ENCODE results near the gene RGL3.

The RGL3 gene

DNA sequence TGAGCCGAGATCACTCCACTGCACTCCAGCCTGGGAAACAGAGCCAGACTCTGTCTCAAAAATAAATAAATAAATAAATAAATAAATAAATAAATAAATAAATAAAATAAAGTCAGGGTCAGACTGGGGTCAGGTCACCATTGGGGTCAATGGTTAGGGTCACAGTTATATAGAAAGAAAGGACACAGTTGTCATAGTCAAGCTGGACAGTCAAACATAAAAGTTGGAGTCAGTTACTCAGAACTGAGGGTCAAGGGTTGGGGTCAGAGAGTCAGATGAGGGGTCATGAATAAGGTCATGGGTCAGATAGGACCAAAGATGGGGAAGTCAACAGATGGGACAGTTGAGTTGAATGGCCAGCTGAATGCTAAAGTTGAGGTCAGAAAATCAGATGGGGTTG is 18.3 kb downstream of the RGL3 start:
- DNase-seq: no peak
- Histone ChIP-seq H3K9me3 (no peaks in the 10 kb centered on the region), H3K4me3 (ENCODE audit: low read depth, low read length) (no peak overlapping the region), H3K36me3 (no peaks in the 10 kb centered on the region), H3K4me1 (peaks cover 3% of the 10 kb centered on the region; the same call in 1 of the 2 replicates), H3K27me3 (no peaks in the 10 kb centered on the region)
- TF ChIP-seq, protein P1, sequence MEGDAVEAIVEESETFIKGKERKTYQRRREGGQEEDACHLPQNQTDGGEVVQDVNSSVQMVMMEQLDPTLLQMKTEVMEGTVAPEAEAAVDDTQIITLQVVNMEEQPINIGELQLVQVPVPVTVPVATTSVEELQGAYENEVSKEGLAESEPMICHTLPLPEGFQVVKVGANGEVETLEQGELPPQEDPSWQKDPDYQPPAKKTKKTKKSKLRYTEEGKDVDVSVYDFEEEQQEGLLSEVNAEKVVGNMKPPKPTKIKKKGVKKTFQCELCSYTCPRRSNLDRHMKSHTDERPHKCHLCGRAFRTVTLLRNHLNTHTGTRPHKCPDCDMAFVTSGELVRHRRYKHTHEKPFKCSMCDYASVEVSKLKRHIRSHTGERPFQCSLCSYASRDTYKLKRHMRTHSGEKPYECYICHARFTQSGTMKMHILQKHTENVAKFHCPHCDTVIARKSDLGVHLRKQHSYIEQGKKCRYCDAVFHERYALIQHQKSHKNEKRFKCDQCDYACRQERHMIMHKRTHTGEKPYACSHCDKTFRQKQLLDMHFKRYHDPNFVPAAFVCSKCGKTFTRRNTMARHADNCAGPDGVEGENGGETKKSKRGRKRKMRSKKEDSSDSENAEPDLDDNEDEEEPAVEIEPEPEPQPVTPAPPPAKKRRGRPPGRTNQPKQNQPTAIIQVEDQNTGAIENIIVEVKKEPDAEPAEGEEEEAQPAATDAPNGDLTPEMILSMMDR (IDR thresholded peaks at IDR 0.05; ENCODE audit: low read depth, low read length): no peak

DNA sequence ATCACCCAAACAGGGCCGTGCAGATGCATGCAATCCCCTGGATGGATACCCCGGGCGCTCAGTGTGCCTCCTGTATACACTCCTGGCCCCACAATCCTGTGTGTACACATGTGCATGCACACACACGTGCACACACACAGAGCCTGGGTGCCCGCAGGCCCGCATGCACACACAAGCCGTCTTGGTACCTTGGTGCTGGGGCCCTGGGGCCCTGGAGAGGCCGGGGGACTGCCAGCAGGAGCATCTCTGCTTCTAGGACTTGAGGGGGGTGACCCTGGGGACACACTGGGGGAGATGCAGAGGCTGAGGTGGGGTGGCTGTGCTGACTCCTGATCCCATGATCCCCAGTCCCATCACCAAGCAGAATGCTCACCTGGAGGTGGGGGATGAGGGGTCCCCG is 19.4 kb downstream of the RGL3 start:
- no peak for DNase-seq
- Histone ChIP-seq H3K4me1 (no peaks in the 10 kb centered on the region), H3K27me3 (no peaks in the 10 kb centered on the region), H3K9me3 (no peaks in the 10 kb centered on the region), H3K36me3 (no peaks in the 10 kb centered on the region), H3K4me3 (ENCODE audit: low read depth, low read length) (no peak overlapping the region)
- TF ChIP-seq, protein P1 (IDR thresholded peaks at IDR 0.05; ENCODE audit: low read depth, low read length): no peak

DNA sequence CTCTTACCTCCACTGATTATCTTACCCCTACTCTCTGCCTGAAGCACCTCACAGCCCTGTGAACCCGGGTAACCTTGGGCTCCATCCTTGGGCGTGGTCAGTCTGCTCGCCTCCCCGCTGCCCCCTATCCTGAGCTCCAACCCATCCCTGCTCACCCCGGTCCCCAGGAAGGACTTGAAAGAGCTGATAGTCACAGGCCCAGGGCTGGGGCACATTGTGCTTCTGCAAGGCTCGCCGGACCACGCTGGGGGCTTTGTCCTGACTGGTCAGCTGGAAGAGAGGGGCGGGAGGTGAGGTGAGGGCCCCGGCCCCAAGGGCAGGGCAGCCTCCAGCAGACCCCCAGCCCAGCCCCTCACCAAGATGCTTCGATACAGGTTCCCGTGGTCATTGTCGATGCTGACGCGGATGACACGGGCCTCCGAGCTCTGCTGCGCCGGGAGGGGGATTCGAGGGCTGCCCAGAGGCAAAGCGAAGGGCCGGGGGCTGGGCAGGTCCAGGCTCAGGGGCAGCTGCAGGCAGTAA is 22.0 kb downstream of the RGL3 start:
- DNase-seq: no peak
- Histone ChIP-seq H3K4me1 (no peaks in the 10 kb centered on the region), H3K36me3 (no peaks in the 10 kb centered on the region), H3K4me3 (ENCODE audit: low read depth, low read length) (no peak overlapping the region), H3K9me3 (no peaks in the 10 kb centered on the region), H3K27me3 (no peaks in the 10 kb centered on the region)
- TF ChIP-seq, protein P1 (IDR thresholded peaks at IDR 0.05; ENCODE audit: low read depth, low read length): no peak

DNA sequence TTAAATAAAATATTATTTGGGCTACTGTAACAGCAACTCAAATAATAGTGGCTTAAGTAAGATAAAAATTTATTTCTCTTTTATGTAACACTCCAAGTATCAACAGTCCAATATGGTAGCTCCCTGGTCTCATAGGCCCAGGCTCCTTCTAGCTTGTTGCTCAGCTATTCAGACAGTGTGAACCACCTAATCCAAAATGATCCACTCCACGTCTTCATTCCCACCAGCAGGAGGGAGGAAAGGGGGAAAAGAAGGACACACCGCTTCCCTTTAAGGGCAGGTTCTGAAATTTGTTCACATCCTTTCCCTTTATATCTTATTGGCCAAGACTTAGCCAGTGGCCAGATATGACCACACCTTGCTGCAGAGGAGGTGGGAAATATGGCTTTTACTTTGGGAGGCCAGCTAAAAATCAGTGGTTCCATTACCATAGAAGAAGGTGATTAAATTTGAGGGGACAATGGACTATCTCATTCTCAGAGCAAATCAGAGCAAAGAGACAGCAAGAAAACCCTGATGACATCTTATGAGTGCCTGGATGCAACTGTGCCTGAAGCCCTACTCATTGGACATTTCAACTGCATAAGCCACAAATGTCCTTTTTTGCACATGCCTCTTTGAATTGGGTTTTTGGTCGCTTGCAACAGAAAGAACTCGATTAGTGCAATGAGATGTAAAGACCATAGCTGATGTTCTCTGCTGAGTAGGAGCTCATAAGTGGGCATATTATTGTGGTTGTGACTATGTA is 28.0 kb downstream of the RGL3 start:
- Histone ChIP-seq H3K36me3 (no peaks in the 10 kb centered on the region), H3K27me3 (no peaks in the 10 kb centered on the region), H3K4me1 (no peaks in the 10 kb centered on the region), H3K4me3 (ENCODE audit: low read depth, low read length) (no peak overlapping the region), H3K9me3 (no peaks in the 10 kb centered on the region)
- DNase-seq: no peak
- TF ChIP-seq, protein P1 (IDR thresholded peaks at IDR 0.05; ENCODE audit: low read depth, low read length): no peak

DNA sequence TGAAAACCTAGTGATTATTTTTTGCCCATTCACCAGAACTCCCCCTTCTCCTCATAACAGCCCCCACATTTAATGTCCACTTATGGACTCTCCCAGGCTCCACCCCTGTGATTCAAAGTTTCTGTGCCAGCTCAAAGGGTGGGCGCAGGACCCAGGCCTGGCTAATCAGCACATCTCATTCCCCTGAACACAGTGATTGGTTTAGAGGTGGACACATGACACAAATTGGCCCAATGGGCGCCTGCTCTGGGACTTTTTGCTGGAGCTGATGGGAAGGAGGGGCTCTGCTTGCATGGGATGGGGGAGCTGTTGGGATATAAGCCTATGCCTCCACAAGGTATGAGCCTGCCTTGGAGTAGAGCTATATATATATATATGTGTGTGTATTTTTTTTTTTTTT is 28.8 kb downstream of the RGL3 start:
- no peaks in the 10 kb centered on the region for H3K4me1 ChIP-seq
- no peaks in the 10 kb centered on the region for H3K9me3 ChIP-seq
- H3K4me3 ChIP-seq (ENCODE audit: low read depth, low read length): no peak overlapping the region
- no peak for DNase-seq
- no peaks in the 10 kb centered on the region for H3K27me3 ChIP-seq
- TF ChIP-seq, protein P1 (IDR thresholded peaks at IDR 0.05; ENCODE audit: low read depth, low read length): no peak
- H3K36me3 ChIP-seq: no peaks in the 10 kb centered on the region
